Activated T-cell treated with anti-CD3 and anti-CD28 coated beads for 24 hours (primary cell): ENCODE measurements around the gene DCD.
"Not testable (repeated sequence)": the region's sequence is repeated elsewhere in the genome, so short reads cannot be mapped to it uniquely, and the experiment has no call there.

Experiments
- DNase-seq: peaks from one replicate; pipeline ENCODE4 v3.0.0-alpha.2; 2020; ENCODE audit warnings: low read depth

The DCD gene

GRCh38 chr12:54648265-54648664 lies at the start of gene DCD:
DCD (minus strand) TSS chr12:54648365; CDS start chr12:54648303, 62 bp downstream.
- no peak for DNase-seq

DNA sequence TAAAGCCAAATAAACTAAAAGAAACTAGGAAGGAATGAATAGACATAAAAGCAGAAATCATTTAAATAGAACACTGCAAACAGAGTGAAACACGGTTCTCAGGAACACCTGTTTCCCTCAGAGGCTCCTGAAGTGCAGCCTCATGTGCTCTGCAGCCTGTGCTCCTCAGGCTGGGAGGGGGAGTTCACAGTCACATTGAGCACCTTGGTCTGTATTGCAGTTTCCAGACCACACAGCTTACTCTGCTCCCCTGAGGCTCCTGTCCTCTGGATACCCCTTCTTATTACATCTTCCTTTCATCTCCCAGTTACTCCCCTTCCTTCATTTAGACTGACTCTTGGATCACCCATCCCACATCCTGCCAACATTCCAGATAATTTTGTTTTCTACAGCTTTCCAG lies 49.7 kb upstream of the DCD start:
- DNase-seq = no peak

- no peak for DNase-seq
These were observed 44.2 kb upstream of the DCD start for GRCh38 chr12:54692353-54692752.

DNA sequence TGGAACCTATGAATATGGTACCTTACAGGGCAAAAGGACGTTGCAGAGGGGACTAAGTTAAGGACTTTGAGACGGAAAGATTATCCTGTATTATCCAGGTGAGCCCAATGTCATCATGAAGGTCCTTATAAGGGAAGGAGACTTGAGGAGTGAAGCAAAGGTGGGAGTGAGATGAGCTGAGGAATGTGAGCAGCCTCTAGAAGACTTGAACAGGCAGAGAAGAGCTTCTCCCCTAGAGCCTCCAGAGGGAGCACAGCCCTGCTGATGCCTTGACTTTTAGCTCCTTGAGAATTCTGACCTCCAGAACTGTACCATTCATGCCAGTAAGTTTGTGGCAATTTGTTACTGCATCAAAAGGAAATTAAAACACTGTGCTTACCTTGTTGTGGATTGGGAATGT lies 41.8 kb upstream of the DCD start:
- DNase-seq = no peak

GRCh38 chr12:54689034-54689372 lies 40.8 kb upstream of the DCD start:
- DNase-seq = no peak

- DNase-seq = no peak
These were observed 40.3 kb upstream of the DCD start for GRCh38 chr12:54688309-54689033.

DNA sequence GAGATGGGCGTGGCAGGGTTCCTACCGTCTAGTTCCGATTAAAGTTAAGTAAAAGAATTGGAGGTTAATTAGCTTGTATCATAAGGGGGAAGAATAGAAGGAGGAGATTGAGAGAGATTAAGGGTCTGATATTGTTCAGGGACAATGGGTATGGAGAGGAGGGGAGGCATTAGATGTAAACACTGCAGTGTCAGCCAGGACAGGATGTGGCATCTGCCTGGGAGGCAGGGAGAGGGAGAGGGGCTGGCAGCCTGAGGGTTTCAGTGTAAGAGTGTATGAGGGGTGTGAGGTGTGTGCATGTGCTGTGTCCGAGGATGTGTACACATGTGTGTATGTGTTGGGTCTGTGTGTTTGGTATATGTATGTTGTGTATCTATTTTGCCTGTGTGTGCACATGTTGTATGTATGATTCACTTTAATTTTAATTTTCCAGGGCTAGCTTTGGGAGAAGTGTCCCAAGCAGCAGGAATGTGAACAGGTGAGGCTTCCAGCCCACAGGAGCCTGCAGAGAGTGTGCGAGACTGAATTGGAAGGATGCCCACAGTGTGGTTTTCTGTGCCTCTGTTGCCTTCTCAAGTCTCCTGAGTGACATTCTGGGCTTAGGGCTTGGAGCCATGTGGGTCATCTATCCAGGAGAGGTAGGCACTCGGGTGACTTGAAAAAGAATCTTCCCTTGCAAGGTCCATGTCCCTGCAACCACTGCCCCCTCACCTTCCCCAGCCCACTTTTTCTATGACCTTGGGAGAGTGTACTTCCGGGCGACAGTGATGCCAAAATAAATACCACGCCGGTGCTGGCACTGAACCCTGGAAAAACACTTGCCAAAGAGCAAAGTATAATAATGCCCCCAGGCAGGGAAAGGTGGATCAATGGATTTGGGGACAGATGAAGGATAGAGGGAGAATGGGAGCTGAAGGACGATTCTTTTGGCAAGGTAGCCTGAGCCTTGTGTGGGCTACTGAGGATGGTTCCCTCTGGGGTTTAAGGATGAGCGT lies 36.8 kb upstream of the DCD start:
- DNase-seq = no peak

DNA sequence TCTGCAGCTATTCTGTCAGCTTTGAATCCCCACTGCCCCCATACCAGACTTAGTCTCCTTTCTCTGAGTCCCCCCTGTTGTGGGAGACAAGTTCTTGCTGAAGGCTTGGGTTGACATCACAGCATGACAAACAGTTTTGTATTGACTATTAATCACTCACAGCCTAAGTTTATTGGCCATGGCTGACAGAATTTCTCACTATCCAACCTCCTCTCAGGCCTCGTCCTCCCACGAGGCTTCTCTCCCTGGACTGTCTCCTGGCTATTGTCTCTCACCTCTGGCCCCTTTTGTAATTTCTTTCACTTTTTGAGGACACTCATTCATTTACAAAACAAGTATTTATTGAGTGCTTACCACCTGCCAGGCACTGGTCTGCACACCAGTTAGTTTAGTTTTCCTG lies 35.2 kb upstream of the DCD start:
- DNase-seq = no peak

- no peak for DNase-seq
These were observed 34.5 kb upstream of the DCD start for GRCh38 chr12:54682674-54683073.

GRCh38 chr12:54680374-54680773 lies 32.2 kb upstream of the DCD start:
- peak; percentile 14 for DNase-seq

DNA sequence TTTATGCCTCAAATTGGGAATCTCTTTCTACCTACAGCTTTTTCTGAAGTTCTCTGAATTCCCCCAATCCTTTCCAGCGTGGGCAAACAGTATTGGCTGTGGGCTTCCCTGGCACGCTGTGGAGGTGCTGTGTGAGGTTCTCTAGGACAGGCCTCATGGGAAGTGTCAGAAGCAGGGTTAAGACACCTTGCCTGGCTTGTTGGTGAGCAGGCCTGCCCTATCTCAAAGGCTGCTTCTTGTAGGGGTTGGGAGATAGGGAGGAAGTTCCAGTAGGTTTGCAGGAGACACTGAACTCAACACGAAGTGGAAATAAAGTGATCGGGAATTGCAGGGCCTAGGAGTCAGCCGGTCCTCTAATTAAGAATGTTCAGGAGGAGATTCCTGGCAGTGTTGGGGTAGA lies 30.0 kb upstream of the DCD start:
- no peak for DNase-seq

DNA sequence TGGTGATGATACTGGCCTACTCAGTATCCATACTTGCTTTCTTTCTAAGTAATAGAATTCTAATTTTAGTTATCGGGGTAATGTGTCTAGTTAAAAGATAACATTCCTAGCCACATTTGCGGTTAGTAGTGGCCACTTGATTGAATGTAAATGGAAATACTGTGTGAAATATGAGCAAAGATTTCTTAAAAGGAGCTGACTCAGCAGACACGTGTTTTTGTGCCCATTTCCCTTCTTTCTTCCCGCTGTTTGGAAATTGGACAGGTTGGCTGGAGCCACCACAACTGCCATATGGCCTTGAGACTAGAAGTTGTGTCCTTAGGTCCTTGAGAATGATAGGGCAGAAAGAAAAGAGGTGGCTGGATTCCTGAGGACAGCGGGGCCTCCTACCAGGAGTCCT lies 19.8 kb upstream of the DCD start:
- DNase-seq = no peak

GRCh38 chr12:54666008-54666407 lies 17.8 kb upstream of the DCD start:
- no peak for DNase-seq

DNA sequence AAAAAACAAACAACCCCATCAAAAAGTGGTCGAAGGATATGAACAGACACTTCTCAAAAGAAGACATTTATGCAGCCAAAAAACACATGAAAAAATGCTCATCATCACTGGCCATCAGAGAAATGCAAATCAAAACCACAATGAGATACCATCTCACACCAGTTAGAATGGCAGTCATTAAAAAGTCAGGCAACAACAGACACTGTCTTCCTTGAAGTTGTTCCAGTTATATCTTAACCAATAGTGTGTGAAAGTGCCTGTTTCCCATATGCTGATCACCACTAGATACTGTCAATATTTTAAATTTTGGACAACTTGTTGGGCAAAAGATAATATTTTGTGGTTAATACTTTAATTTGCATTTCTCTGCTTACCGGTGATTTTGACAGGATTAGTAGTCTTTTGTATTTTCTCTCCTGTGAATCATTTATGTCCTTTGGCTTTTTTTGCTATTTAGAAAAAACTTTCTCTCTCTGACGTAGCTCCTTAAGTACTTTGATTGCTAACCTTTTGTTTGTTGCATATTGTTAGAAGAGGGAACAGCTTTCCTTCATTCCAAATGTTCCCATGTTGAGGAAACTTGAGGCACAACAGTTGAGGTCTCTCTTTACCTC lies 17.0 kb upstream of the DCD start:
- not testable (repeated sequence) for DNase-seq

GRCh38 chr12:54663603-54664002 lies 15.4 kb upstream of the DCD start:
- no peak for DNase-seq

DNA sequence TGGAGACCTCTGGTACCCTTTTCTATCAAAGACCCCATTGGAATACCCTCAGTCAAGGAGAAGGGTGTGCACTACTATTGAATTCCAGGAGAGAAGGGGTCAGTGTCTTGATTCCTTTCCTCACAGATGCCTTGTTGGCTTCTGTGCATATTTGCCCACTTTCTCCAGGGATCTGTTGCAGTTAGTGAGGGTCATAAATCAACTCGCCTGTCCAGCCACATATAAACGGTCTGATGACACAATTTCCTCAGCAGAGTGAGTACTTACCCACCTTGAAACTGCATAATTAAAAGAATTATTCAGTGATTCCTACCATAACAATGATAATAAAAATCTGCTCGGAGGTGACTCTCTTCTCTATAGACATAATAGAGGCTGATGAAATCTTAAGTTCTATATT lies 13.9 kb upstream of the DCD start:
- no peak for DNase-seq

GRCh38 chr12:54661048-54661447 lies 12.9 kb upstream of the DCD start:
- DNase-seq = no peak

DNA sequence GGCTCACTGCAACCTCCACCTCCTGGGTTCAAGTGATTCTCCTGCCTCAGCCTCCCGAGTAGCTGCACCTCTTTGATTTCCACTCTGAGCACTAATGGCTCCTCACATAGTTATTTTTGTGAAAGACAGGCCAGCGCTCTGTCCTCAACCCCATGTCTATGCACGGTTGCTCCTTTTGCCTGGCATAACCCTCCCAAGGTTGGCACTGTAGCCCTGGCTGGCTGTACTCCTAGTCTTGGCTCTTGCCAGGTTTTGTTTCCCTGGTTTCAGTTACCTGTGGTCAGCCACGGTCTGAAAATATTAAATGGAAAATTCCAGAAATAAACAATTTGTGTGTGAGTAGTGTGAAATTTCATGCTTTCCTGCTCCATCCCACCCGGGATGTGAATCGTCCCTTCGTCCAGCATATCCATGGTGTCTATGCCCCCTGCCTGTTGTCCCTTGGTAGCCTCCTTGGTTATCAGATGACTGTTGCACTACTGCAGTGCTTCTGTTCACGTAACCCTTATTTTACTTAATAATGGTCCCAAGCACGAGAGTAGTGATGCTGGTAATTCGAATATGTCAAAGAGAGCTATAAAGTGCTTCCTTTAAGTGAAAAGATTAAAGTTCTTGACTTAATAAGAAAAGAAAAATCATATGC lies 12.3 kb upstream of the DCD start:
- DNase-seq = no peak

- peak; percentile 30 for DNase-seq
These were observed 10.4 kb upstream of the DCD start for GRCh38 chr12:54658306-54659264.

GRCh38 chr12:54657105-54657607 lies 9.0 kb upstream of the DCD start:
- DNase-seq = no peak

GRCh38 chr12:54654926-54655325 lies 6.8 kb upstream of the DCD start:
- DNase-seq = no peak
